Measurements from ENCODE around the gene WNT1.

The WNT1 gene

DNA sequence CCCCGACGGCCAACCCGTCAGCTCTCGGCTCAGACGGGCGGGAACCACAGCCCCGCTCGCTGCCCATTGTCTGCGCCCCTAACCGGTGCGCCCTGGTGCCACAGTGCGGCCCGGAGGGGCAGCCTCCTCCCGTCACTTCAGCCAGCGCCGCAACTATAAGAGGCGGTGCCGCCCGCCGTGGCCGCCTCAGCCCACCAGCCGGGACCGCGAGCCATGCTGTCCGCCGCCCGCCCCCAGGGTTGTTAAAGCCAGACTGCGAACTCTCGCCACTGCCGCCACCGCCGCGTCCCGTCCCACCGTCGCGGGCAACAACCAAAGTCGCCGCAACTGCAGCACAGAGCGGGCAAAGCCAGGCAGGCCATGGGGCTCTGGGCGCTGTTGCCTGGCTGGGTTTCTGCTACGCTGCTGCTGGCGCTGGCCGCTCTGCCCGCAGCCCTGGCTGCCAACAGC is at the start of gene WNT1:
TSS of gene WNT1 (plus strand) at position 32 of the 450 bp plus-strand sequence. CDS start at position 361, 329 bp downstream.
- DNase-seq = peak in 1 of 2 experiments; percentile 28

- no peak for DNase-seq
Measured at GRCh38 chr12:48929551-48929950, 48.6 kb upstream of the WNT1 start.

- DNase-seq = no peak
Measured at GRCh38 chr12:48930475-48930874, 47.6 kb upstream of the WNT1 start.

DNA sequence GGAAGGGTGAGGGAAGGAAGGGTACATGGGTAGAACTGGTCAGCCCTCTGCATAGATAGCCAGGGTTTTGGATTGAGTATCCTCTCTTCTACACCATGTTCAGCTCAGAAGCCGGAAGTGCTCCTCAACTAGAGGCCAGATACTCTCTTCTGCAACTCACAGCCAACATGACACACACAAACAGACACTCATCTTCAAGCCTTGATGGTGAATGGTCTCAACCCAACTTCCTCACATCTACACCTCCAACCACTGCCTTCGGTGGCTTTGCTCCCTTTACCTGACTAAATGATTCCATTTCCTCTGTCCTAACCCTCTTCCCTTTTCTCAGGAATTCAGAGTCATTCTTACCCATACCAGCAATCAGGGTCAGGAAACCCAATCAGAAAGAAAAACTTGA is 45.2 kb upstream of the WNT1 start:
- DNase-seq = no peak

- no peak for DNase-seq
Measured at GRCh38 chr12:48933664-48934311, 44.3 kb upstream of the WNT1 start.

DNA sequence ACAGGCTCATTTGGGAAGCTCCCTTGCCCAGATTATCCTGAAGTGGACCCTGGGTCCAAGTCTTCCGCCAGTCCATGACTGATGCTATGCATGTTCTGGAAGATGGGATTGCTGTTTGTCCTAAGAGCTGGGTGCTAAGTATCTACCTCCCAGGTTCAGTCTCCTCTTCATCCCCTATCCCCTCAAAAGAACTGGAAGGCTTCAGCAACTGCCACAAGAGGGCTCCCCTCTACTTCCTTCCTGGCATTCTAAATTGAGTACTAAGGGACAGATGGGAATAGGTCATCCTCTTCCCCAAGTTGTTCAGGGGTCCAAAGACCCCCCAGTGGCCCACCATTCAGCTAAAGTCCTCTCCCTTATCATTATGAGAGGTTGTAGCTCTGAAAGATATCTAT is 43.8 kb upstream of the WNT1 start:
- DNase-seq = no peak

GRCh38 chr12:48936379-48936979 is 41.6 kb upstream of the WNT1 start:
- peak; percentile 87 to 88 for DNase-seq

- no peak for DNase-seq
Measured at GRCh38 chr12:48937170-48937569, 41.0 kb upstream of the WNT1 start.

DNA sequence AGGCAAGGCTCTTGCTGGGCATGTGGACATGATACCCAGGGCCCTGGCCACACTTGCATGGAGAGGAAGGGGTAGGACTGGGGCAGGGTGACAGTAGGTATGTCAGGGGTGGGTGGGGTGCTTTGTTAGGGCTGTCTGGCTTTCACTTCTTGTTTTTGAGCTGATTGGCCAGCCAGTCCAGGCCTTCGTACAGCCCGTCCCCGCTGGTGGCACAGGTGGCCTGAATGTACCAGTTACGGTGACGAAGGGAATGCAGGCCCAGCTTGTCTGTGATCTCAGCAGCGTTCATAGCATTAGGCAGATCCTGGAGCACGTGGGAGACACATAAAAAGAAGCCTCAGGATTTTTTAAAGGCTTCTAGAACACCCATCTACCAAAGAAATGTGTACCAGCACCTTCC is 39.3 kb upstream of the WNT1 start:
- DNase-seq = no peak

DNA sequence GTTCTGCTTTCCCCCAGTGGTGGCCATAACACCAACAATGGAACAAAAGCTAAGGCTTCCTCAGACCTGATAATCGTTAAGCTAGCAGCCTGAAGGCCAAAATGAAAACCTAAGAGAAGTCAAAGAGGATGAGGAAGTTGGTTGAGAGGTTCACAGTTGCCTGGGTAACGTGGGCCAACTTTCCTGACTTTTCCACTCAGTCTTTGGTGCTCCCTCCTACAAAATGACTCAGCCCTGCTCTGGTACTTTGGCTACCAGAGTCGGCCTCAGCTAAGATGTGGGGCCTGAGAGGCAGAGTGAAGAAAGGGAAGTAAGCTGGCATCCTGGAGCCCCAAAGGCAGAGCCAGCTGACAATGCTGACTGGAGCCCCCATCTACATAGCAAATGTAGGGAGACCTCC is 37.9 kb upstream of the WNT1 start:
- no peak for DNase-seq

GRCh38 chr12:48943221-48943620 is 34.9 kb upstream of the WNT1 start:
- DNase-seq = no peak

- DNase-seq = no peak
Measured at GRCh38 chr12:48946205-48946604, 31.9 kb upstream of the WNT1 start.

DNA sequence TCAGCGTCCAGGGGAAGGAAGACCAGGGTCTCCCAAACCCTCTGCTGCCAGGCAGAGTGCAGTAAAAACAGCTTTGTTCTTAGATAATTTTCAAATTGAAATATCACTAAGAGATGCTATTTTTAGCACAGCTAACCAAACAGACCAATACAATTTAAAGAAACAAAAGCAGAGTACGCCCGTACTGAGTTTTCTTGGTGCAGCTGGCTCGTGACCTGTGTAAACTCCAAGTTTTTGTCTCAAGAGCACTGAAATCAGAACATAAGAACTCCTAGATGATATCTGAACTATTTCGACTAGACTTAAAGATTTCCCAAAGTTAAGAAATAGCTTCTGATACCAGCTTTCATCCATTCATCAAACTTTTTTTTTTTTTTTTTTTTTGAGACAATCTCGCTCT is 31.2 kb upstream of the WNT1 start:
- no peak for DNase-seq

GRCh38 chr12:48947727-48948126 is 30.4 kb upstream of the WNT1 start:
- no peak for DNase-seq

DNA sequence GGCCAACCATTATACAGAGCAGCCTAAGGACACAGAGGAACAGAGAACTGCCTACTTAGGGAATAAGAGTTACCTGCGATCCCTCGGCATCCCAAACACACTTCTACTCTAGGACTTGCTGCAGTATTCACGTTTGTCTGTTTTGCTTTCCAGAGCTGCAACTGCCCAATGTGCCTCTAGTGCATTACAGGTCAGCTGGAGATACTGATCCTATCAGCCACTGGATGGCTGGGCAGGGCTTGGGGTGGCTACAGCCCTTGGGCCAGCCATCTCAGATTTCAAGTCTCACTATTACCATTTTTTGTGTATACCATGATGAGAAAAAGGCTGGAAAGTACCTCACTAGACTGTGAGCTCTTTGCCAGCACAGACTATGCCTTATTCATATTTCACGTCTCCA is 25.4 kb upstream of the WNT1 start:
- DNase-seq = no peak

GRCh38 chr12:48954061-48954460 is 24.1 kb upstream of the WNT1 start:
- DNase-seq = no peak

DNA sequence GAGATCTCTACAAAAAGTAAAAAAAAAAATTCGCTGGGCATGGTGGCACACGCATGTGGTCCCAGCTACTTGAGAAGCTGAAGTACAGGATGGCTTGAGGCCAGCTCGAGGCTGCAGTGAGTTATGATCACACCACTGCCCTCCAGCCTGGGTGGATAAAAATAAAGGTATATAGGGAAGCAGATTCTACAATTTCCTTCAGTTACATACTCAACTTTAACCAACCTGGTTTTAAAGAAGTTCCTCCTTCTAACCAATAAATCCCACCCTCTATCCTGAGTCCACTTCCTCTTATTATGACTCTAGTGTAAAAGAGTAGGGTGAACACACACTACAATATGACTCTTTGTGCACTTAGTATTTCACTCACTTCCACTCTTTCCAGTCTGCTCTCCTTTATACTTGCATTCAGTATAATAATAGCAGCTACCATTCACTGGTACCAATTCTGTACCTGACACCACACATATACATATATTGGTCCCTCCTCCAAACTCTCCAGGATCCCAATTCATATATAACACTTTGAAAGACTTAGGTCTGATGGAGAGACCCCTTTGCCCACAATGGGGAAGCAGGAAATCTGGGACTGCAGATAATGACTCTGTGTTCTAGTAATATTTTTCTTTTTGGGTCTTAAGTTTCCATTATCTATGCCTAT is 23.2 kb upstream of the WNT1 start:
- DNase-seq = no peak

DNA sequence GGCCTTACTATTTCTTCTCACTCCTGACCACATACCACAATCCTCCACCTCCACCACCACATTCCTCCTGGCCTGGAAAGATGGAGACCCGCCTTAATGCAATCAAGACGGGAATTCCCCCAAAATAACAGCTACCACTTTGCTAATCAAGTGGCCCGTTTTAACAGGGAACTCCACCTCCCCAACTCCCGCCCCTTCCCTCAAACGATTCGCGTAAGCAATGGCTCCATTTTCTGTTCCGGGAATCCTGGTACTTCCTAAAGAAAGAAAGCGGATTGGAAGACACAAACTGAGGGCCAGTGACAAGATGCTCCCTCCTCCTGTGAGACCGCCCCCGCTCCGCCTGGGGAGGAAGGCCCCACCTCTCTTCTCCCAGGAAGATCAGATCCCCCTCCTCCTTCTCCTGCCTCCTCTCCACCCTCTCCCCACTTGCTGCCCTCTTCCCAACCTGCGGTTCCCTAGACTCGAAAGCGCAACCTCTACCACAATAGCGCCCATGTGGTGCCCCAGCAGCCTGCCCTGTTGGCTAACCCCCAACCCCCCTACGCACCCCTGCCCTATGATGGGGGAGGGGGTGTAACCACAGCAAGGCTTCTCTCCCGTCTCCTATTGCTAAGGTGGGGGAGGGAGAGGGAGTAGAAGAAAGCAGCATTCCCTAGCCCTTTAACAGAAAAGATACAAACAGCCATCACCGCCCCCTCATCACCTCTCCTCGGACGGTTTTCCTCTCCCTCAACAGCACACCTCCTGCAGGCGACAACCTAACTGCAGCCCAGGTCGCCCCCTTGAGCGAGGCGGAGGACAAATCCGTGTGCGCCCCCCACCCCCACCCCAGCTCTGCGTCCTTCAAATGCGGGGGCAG is 21.6 kb upstream of the WNT1 start:
- DNase-seq = peak; percentile 39 to 52

GRCh38 chr12:48957141-48958048 is 20.7 kb upstream of the WNT1 start, which contains the start of gene ARF3:
TSS of gene ARF3 (minus strand) at chr12:48957487. CDS start at chr12:48941095, 16,392 bp downstream.
- DNase-seq = peak; percentile 92 to 93

GRCh38 chr12:48958049-48958388 is 20.1 kb upstream of the WNT1 start:
- no peak for DNase-seq

DNA sequence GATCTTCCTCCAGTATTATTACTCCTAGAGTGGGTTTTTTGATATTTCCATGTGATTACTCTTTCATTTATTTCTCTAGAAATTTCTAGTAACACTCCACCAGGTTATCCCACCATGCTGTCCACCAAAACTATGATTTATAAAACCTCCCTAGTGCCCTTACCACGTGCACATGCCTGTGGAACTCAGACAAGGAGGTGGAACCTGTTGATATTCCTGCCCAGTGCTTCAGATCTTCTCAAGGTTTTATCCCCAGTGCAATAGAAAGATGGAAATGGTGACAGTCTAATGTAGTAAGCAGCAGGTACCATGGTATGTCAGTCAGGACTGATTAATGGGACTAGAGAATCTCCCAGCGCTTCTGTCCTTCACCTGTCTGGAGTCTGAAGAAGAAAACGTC is 17.3 kb upstream of the WNT1 start:
- no peak for DNase-seq

- DNase-seq = no peak
Measured at GRCh38 chr12:48961331-48961730, 16.8 kb upstream of the WNT1 start.

All from activated CD4-positive, alpha-beta T cell treated with anti-CD3 and anti-CD28 coated beads, Interleukin-2, amount 50 U/mL, for 48 hours (primary cell).